WTC11 (cell line): ENCODE measurements around the gene ARMC6. TPM values are rescaled to one million over a fixed set of nuclear protein-coding genes. Genes with fewer than 3 reads are reported as not detected.

Source experiments
- ATAC-seq: fragments of 200-7000 bp; cut with Tn5 transposase; 2 replicates; pipeline ENCODE4 v1.10.0; 2021; ENCODE audit warnings: mild to moderate bottlenecking, moderate library complexity
- CTCF ChIA-PET: fragments of 300-600 bp; sonication (Branson Sonifier 250); formaldehyde crosslinking; loops from one replicate; lab custom pipeline; 2021; ENCODE audit warnings: antibody characterized with exemption; lab: Charles Lee
- POLR2A ChIA-PET: fragments of 350-600 bp; sonication (Branson Sonifier 250); formaldehyde crosslinking; loops from one replicate; lab custom pipeline; 2021; ENCODE audit warnings: antibody characterized with exemption; lab: Charles Lee
- DNase-seq: peaks from one replicate; pipeline ENCODE4 v3.0.0; 2021; ENCODE audit warnings: low spot score
- H3K27ac Mint-ChIP-seq: 2 replicates; pipeline ENCODE4 v1.8.0; 2021; ENCODE audit warnings: mixed read lengths
- H3K27me3 Mint-ChIP-seq: 2 replicates; pipeline ENCODE4 v1.8.0; 2021; ENCODE audit warnings: low read depth, mild to moderate bottlenecking, moderate library complexity, mixed read lengths
- H3K36me3 Mint-ChIP-seq: 2 replicates; pipeline ENCODE4 v1.8.0; 2021; ENCODE audit warnings: mixed read lengths
- H3K4me1 Mint-ChIP-seq: 2 replicates; pipeline ENCODE4 v1.8.0; 2022; ENCODE audit warnings: mixed read lengths
- H3K4me3 Mint-ChIP-seq: 2 replicates; pipeline ENCODE4 v1.8.0; 2021; ENCODE audit warnings: mild to moderate bottlenecking, moderate library complexity, mixed read lengths
- H3K9me3 Mint-ChIP-seq: 2 replicates; pipeline ENCODE4 v1.8.0; 2021; ENCODE audit warnings: mixed read lengths
- CBFB ChIP-seq: sonication (generic); formaldehyde crosslinking; IDR thresholded peaks from 2 replicates; pipeline ENCODE4 v1.8.1; 2022; ENCODE audit warnings: mild to moderate bottlenecking, low read depth, missing genetic modification reagents
- ELF4 ChIP-seq: sonication (generic); formaldehyde crosslinking; IDR thresholded peaks from 2 replicates; pipeline ENCODE4 v1.8.1; 2022; ENCODE audit warnings: low read depth, mild to moderate bottlenecking, moderate library complexity, missing genetic modification reagents
- GTF2I ChIP-seq: fragments of 250-450 bp; sonication (Bioruptor Pico); conservative IDR thresholded peaks from 2 replicates; pipeline ENCODE4 v1.4.0; 2021; ENCODE audit warnings: mild to moderate bottlenecking
- JUN ChIP-seq: sonication (generic); formaldehyde crosslinking; IDR thresholded peaks from 2 replicates; pipeline ENCODE4 v1.8.0; 2023; ENCODE audit warnings: mild to moderate bottlenecking, missing genetic modification reagents
- MAX ChIP-seq: sonication (generic); formaldehyde crosslinking; IDR thresholded peaks from 2 replicates; pipeline ENCODE4 v1.8.0; 2022; ENCODE audit warnings: mild to moderate bottlenecking, missing genetic modification reagents
- NFATC4 ChIP-seq: fragments of 250-450 bp; sonication (Bioruptor Pico); IDR thresholded peaks from 2 replicates; pipeline ENCODE4 v1.9.0; 2021; ENCODE audit warnings: mild to moderate bottlenecking
- NFYB ChIP-seq: sonication (generic); formaldehyde crosslinking; conservative IDR thresholded peaks from 2 replicates; pipeline ENCODE4 v1.8.0; 2022; ENCODE audit warnings: low read depth, missing genetic modification reagents
- NR2C2 ChIP-seq: sonication (generic); formaldehyde crosslinking; IDR thresholded peaks from 2 replicates; pipeline ENCODE4 v1.8.0; 2022; ENCODE audit warnings: mild to moderate bottlenecking, missing genetic modification reagents
- OVOL2 ChIP-seq: fragments of 250-450 bp; sonication (Bioruptor Pico); IDR thresholded peaks from 2 replicates; pipeline ENCODE4 v1.9.0; 2021; ENCODE audit warnings: mild to moderate bottlenecking, borderline replicate concordance
- TEAD1 ChIP-seq: sonication (generic); formaldehyde crosslinking; IDR thresholded peaks from 2 replicates; pipeline ENCODE4 v1.8.0; 2022; ENCODE audit warnings: mild to moderate bottlenecking, missing genetic modification reagents
- USF2 ChIP-seq: sonication (generic); formaldehyde crosslinking; IDR thresholded peaks from 2 replicates; pipeline ENCODE4 v1.8.1; 2023; ENCODE audit warnings: mild to moderate bottlenecking, missing genetic modification reagents, moderate library complexity
- ZBTB21 ChIP-seq: sonication (generic); formaldehyde crosslinking; IDR thresholded peaks from 2 replicates; pipeline ENCODE4 v1.8.1; 2023; ENCODE audit warnings: mild to moderate bottlenecking, missing genetic modification reagents, borderline replicate concordance
- ZNF121 ChIP-seq: sonication (generic); formaldehyde crosslinking; IDR thresholded peaks from 2 replicates; pipeline ENCODE4 v1.8.0; 2023; ENCODE audit warnings: missing genetic modification reagents
- total RNA-seq: library from RNA; stranded (reverse); gene quantifications from 3 replicates; pipeline ENCODE4 v1.2.3, GENCODE V29; 2021
- TF ChIP-seq, protein P1 (sequence below): sonication (generic); formaldehyde crosslinking; IDR thresholded peaks from 2 replicates; pipeline ENCODE4 v1.8.1; 2023; ENCODE audit warnings: mild to moderate bottlenecking, missing genetic modification reagents, borderline replicate concordance
- TF ChIP-seq, protein P2 (sequence below): fragments of 250-450 bp; sonication (Bioruptor Pico); conservative IDR thresholded peaks from 2 replicates; pipeline ENCODE4 v1.9.0; 2021; ENCODE audit warnings: mild to moderate bottlenecking
- TF ChIP-seq, protein P3 (sequence below): sonication (generic); formaldehyde crosslinking; IDR thresholded peaks from 2 replicates; pipeline ENCODE4 v1.8.1; 2022; ENCODE audit warnings: missing genetic modification reagents, borderline replicate concordance
- TF ChIP-seq, protein P4 (sequence below): sonication (generic); formaldehyde crosslinking; IDR thresholded peaks from 2 replicates; pipeline ENCODE4 v1.8.0; 2022; ENCODE audit warnings: mild to moderate bottlenecking, missing genetic modification reagents
- TF ChIP-seq, protein P5 (sequence below): sonication (generic); formaldehyde crosslinking; IDR thresholded peaks from 2 replicates; pipeline ENCODE4 v1.8.0; 2023; ENCODE audit warnings: mild to moderate bottlenecking, missing genetic modification reagents

The ARMC6 gene
- total RNA-seq, 1 experiment from 2014 or later = 58.8 TPM

DNA sequence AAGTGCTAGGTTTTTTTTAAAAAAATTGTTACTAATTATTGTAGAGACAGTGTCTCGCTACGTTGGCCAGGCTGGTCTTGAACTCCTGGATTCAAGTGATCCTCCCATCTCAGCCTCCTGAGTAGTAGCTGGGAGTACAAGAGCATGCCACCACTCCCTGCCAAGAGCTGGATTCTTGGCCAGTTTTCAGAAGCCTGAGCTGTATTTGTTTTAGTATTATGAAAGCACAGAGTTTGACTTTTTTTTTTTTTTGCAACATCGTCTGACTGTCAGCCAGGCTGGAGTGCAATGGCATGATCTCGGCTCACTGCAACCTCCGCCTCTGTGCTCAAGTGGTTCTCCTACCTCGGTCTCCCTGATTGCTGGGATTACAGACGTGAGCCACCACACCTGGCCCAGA lies 7.0 kb downstream of the ARMC6 start:
- TF ChIP-seq USF2 (CRISPR knock-in tag) (no peak), ELF4 (CRISPR knock-in tag) (no peak), GTF2I (CRISPR knock-in tag) (no peak), NFYB (CRISPR knock-in tag) (no peak), CBFB (CRISPR knock-in tag) (no peak), JUN (no peak), ZNF121 (no peak), NR2C2 (CRISPR knock-in tag) (no peak)
- TF ChIP-seq, protein P1, sequence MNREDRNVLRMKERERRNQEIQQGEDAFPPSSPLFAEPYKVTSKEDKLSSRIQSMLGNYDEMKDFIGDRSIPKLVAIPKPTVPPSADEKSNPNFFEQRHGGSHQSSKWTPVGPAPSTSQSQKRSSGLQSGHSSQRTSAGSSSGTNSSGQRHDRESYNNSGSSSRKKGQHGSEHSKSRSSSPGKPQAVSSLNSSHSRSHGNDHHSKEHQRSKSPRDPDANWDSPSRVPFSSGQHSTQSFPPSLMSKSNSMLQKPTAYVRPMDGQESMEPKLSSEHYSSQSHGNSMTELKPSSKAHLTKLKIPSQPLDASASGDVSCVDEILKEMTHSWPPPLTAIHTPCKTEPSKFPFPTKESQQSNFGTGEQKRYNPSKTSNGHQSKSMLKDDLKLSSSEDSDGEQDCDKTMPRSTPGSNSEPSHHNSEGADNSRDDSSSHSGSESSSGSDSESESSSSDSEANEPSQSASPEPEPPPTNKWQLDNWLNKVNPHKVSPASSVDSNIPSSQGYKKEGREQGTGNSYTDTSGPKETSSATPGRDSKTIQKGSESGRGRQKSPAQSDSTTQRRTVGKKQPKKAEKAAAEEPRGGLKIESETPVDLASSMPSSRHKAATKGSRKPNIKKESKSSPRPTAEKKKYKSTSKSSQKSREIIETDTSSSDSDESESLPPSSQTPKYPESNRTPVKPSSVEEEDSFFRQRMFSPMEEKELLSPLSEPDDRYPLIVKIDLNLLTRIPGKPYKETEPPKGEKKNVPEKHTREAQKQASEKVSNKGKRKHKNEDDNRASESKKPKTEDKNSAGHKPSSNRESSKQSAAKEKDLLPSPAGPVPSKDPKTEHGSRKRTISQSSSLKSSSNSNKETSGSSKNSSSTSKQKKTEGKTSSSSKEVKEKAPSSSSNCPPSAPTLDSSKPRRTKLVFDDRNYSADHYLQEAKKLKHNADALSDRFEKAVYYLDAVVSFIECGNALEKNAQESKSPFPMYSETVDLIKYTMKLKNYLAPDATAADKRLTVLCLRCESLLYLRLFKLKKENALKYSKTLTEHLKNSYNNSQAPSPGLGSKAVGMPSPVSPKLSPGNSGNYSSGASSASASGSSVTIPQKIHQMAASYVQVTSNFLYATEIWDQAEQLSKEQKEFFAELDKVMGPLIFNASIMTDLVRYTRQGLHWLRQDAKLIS (CRISPR knock-in tag) = no peak
- TF ChIP-seq, protein P2, sequence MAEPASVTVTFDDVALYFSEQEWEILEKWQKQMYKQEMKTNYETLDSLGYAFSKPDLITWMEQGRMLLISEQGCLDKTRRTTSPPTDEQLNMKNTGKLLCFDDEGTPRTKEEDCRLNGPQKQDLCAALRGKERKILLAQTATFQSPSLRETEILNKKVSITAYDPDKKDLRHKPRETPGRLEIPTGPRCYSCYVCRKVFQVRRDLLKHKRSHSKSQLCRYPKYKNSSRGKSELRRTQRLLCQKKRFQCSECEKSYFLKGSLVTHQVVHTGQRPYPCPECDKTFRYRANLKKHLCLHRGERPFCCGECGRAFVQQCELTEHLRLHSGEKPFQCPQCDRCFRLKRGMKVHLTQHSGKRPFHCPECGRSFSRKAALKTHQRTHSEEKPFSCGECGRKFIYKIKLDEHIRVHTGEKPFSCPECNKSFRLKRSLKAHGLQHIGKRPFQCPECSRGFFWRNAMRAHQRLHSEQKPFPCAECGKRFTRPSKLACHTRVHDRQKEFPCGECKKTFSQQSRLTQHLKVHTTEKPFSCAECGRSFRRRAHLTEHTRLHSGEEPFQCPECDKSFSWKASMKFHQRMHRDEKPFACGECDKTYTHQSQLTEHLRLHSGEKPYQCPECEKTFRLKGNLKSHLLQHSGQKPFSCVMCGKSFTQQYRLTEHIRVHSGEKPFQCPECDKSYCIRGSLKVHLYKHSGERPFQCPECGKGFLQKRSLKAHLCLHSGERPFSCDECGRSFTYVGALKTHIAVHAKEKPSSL (CRISPR knock-in tag) = no peak
- TF ChIP-seq, protein P3, sequence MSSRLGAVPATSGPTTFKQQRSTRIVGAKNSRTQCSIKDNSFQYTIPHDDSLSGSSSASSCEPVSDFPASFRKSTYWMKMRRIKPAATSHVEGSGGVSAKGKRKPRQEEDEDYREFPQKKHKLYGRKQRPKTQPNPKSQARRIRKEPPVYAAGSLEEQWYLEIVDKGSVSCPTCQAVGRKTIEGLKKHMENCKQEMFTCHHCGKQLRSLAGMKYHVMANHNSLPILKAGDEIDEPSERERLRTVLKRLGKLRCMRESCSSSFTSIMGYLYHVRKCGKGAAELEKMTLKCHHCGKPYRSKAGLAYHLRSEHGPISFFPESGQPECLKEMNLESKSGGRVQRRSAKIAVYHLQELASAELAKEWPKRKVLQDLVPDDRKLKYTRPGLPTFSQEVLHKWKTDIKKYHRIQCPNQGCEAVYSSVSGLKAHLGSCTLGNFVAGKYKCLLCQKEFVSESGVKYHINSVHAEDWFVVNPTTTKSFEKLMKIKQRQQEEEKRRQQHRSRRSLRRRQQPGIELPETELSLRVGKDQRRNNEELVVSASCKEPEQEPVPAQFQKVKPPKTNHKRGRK (CRISPR knock-in tag) = no peak
- TF ChIP-seq, protein P4, sequence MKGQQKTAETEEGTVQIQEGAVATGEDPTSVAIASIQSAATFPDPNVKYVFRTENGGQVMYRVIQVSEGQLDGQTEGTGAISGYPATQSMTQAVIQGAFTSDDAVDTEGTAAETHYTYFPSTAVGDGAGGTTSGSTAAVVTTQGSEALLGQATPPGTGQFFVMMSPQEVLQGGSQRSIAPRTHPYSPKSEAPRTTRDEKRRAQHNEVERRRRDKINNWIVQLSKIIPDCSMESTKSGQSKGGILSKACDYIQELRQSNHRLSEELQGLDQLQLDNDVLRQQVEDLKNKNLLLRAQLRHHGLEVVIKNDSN (CRISPR knock-in tag) = no peak
- no peak for ATAC-seq
- H3K36me3 Mint-ChIP-seq = peaks cover 56% of the 10 kb centered on the region
- no peak overlapping the region for H3K27ac Mint-ChIP-seq
- H3K9me3 Mint-ChIP-seq = peaks cover 13% of the 10 kb centered on the region
- no peaks in the 10 kb centered on the region for H3K4me1 Mint-ChIP-seq
- DNase-seq = no peak
- no peak overlapping the region for H3K4me3 Mint-ChIP-seq
- H3K27me3 Mint-ChIP-seq = no peaks in the 10 kb centered on the region
- POLR2A ChIA-PET = no interaction called here
- CTCF ChIA-PET = no interaction called here

GRCh38 chr19:19042732-19043280 lies 9.4 kb downstream of the ARMC6 start:
- ATAC-seq (no peak), DNase-seq (no peak)
- Mint-ChIP-seq H3K4me1 (no peaks in the 10 kb centered on the region), H3K36me3 (peaks cover 46% of the 10 kb centered on the region), H3K9me3 (peaks cover 2% of the 10 kb centered on the region; the same call in 1 of the 2 replicates), H3K27ac (no peak overlapping the region), H3K4me3 (no peak overlapping the region), H3K27me3 (no peaks in the 10 kb centered on the region)
- ChIA-PET POLR2A (no interaction called here), CTCF (no interaction called here)
- TF ChIP-seq ZBTB21 = no peak
- TF ChIP-seq, protein P1 (CRISPR knock-in tag) = no peak
- TF ChIP-seq, protein P5, sequence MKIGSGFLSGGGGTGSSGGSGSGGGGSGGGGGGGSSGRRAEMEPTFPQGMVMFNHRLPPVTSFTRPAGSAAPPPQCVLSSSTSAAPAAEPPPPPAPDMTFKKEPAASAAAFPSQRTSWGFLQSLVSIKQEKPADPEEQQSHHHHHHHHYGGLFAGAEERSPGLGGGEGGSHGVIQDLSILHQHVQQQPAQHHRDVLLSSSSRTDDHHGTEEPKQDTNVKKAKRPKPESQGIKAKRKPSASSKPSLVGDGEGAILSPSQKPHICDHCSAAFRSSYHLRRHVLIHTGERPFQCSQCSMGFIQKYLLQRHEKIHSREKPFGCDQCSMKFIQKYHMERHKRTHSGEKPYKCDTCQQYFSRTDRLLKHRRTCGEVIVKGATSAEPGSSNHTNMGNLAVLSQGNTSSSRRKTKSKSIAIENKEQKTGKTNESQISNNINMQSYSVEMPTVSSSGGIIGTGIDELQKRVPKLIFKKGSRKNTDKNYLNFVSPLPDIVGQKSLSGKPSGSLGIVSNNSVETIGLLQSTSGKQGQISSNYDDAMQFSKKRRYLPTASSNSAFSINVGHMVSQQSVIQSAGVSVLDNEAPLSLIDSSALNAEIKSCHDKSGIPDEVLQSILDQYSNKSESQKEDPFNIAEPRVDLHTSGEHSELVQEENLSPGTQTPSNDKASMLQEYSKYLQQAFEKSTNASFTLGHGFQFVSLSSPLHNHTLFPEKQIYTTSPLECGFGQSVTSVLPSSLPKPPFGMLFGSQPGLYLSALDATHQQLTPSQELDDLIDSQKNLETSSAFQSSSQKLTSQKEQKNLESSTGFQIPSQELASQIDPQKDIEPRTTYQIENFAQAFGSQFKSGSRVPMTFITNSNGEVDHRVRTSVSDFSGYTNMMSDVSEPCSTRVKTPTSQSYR (CRISPR knock-in tag) = no peak
- no peak for TF ChIP-seq MAX (CRISPR knock-in tag)
- TF ChIP-seq OVOL2 (CRISPR knock-in tag) = no peak
- no peak for TF ChIP-seq NFATC4 (CRISPR knock-in tag)
- no peak for TF ChIP-seq TEAD1 (CRISPR knock-in tag)
